Thymus (tissue), 11 donors: ENCODE data around the gene GAB4. TPM values are rescaled to one million over a fixed set of nuclear protein-coding genes. Genes with fewer than 3 reads are reported as not detected.
"Not testable (repeated sequence)": the region's sequence is repeated elsewhere in the genome, so short reads cannot be mapped to it uniquely, and the experiment has no call there.

ENCODE experiments used
- DNase-seq, 9 donors: peaks; one replicate each; pipeline ENCODE4 v3.0.0-alpha.2; 2013; ENCODE audit warnings: low spot score in 9 of 9, low read depth in 6 of 9, missing footprints in 1 of 9
- H3K27ac ChIP-seq, 2 donors: one replicate each; pipeline ENCODE4 v1.5.1; 2013; ENCODE audit warnings: control low read depth in 1 of 2, low read depth in 1 of 2, low read length in 1 of 2, mild to moderate bottlenecking in 1 of 2, moderate library complexity in 1 of 2
- H3K27me3 ChIP-seq, 2 donors: one replicate each; pipeline ENCODE4 v1.5.1; 2013; ENCODE audit warnings: low read length in 1 of 2; ENCODE audit not compliant: control insufficient read depth in 2 of 2, insufficient read depth in 1 of 2
- H3K36me3 ChIP-seq, 2 donors: one replicate each; pipeline ENCODE4 v1.5.1; 2013; ENCODE audit warnings: low read length in 1 of 2, mild to moderate bottlenecking in 1 of 2, moderate library complexity in 1 of 2; ENCODE audit not compliant: control insufficient read depth in 2 of 2, insufficient read depth in 2 of 2
- H3K4me1 ChIP-seq, 2 donors: one replicate each; pipeline ENCODE4 v1.5.1; 2013; ENCODE audit warnings: low read length in 2 of 2; ENCODE audit not compliant: control insufficient read depth in 2 of 2, insufficient read depth in 2 of 2
- H3K4me3 ChIP-seq, 2 donors: one replicate each; pipeline ENCODE4 v1.5.1; 2013; ENCODE audit warnings: low read length in 2 of 2, control low read depth in 1 of 2, mild to moderate bottlenecking in 1 of 2
- H3K9me3 ChIP-seq, 2 donors: one replicate each; pipeline ENCODE4 v1.5.1; 2013; ENCODE audit warnings: low read length in 1 of 2, mild to moderate bottlenecking in 1 of 2; ENCODE audit not compliant: control insufficient read depth in 2 of 2, insufficient read depth in 1 of 2
- WGBS: extraction: QIAGEN DNeasy Blood & Tissue Kit; methylation state at CpG from one replicate; pipeline ENCODE4 v1.1.7; 2013; 5-methylcytosine and 5-hydroxymethylcytosine counted together
- polyA plus RNA-seq: library from polyadenylated mRNA; stranded (reverse); fragments of 200-250 nt; gene quantifications from one replicate; pipeline ENCODE4 v1.2.3, GENCODE V29; 2013
- total RNA-seq: library from RNA; stranded (reverse); fragments of 120-200 nt; gene quantifications from one replicate; pipeline ENCODE4 v1.2.4, GENCODE V29; 2013
- donor health status: healthy.

The GAB4 gene
- total and polyA plus RNA-seq, 2 donors, result under 0.01 to 0.02 TPM

DNA sequence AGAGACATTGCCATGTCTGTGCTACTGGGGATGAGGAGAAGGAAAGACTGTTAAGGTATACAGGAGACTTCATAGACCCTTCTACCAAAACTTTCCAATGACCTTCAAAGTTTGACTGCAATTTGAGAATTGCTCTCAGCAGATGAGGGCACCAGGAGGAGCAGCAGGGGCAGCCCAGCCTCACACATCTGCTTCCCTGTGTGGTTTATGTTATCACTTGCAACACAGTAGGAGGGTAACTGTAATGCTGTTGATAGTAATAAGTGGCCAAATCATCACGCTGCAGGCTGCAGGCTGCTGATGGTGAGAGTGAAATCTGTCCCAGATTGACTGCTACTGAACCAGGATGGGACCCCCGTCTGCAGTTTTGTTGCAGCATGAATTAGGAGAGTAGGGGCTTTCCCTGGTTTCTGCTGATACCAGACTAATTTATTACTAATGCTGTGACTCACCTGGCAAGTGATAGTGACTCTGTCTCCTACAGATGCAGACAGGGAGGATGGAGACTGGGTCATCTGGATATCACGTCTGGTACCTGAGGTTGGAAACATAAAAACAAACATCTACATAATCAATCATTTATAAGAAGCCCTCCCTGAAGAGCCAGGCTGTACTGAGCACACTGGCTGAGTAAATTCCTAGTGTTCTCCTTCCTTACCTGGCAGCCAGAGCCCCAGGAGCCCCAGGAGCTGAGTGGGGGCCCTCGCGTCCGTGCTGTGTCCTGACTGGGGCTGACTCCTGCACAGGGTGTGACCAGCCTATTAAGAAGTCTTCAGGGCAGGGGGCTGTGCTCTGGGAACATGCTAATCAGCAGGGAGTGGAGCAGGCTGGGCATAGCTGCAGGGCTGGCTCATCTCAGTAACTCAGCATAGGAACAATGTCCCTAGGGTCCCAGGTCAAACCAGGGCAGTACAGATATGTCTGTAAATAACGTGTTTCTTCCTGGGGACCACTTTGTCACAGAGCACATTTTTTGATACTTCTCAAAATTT is 74.4 kb downstream of the GAB4 start:
- no peak for DNase-seq
- H3K27me3 ChIP-seq, result no peaks in the 10 kb centered on the region
- no peaks in the 10 kb centered on the region for H3K4me1 ChIP-seq
- H3K27ac ChIP-seq, result no peak overlapping the region
- no peaks in the 10 kb centered on the region for H3K36me3 ChIP-seq
- no peak overlapping the region for H3K4me3 ChIP-seq
- H3K9me3 ChIP-seq, result no peaks in the 10 kb centered on the region
- 76% methylated on average over 7 of the region's 7 CpGs for WGBS

GRCh38 chr22:16932577-16932976 is 75.4 kb downstream of the GAB4 start:
- no peaks in the 10 kb centered on the region for H3K27me3 ChIP-seq
- no peak overlapping the region for H3K4me3 ChIP-seq
- H3K36me3 ChIP-seq, result no peaks in the 10 kb centered on the region
- H3K9me3 ChIP-seq, result no peaks in the 10 kb centered on the region
- no peak overlapping the region for H3K27ac ChIP-seq
- 80% methylated on average over 3 of the region's 3 CpGs for WGBS
- H3K4me1 ChIP-seq, result no peaks in the 10 kb centered on the region
- no peak for DNase-seq

DNA sequence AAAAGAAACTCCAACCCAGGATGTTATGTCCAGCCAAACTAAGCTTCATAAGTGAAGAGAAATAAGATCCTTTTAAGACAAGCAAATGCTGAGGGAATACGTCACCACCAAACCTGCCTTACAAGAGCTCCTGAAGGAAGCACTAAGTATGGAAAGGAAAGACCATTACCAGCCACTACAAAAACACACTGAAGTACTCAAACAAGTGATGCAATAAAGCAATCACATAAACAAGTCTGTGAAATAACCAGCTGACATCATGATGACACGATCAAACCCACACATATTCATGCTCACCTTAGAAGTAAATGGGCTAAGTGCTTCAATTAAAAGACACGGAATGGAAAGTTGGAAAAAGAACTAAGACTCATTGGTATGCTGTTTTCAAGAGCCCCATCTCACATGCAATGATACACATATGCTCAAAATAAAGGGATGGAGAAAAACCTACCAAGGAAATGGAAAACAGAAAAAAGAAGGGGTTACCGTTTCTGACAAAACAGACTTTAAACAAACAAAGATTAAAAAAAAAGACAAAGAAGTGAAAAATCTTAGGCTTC is 82.5 kb downstream of the GAB4 start:
- no peak for DNase-seq
- no peaks in the 10 kb centered on the region for H3K9me3 ChIP-seq
- WGBS, result 95% methylated on average over 4 of the region's 4 CpGs
- H3K27ac ChIP-seq, result no peak overlapping the region
- no peaks in the 10 kb centered on the region for H3K4me1 ChIP-seq
- H3K27me3 ChIP-seq, result no peaks in the 10 kb centered on the region
- no peak overlapping the region for H3K4me3 ChIP-seq
- H3K36me3 ChIP-seq, result no peaks in the 10 kb centered on the region

DNA sequence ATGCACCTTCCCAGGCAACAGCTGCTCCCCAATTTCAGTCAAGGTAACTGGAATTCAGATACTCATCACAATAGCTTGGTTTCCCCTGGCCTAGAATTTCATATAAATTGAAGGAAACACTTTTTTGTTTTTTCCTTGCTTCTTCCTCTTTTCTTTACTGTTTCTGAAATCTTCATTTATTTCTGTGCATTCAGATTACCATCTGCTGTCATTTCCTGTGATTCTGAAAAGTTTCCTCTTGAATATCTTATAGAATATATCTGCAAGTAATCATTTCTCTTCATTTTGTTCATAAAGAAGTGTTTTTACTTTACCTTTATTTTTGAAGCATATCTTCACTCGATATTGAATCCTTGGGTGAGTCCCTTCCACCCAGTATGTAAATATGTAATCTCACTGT is 85.3 kb downstream of the GAB4 start:
- Histone ChIP-seq H3K4me3 (no peak overlapping the region), H3K27ac (no peak overlapping the region), H3K4me1 (no peaks in the 10 kb centered on the region), H3K9me3 (no peaks in the 10 kb centered on the region), H3K36me3 (no peaks in the 10 kb centered on the region), H3K27me3 (no peaks in the 10 kb centered on the region)
- 54% methylated on average over 1 of the region's 1 CpG for WGBS
- DNase-seq, result no peak

DNA sequence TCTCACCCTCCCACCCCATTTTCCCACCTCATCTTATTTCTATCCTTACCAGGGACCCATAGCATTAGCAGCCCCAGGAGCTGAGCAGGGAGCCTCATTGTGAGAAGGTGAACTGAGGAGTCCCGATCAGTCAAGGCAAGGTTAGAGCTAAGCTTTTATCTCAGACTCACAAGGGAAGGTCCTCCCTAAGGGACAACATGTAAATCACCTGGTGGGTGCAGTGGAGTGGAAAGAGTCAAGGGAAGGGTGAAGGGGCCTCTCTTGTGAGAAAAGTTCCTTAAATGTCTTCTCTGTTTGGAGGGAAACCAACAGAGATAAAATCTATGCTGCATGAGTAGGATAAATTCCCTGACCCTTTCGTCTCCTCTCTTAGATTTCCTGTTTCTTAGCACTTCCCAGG is 85.9 kb downstream of the GAB4 start:
- Histone ChIP-seq H3K36me3 (no peaks in the 10 kb centered on the region), H3K4me1 (no peaks in the 10 kb centered on the region), H3K4me3 (no peak overlapping the region), H3K9me3 (no peaks in the 10 kb centered on the region), H3K27ac (no peak overlapping the region), H3K27me3 (no peaks in the 10 kb centered on the region)
- 47% methylated on average over 2 of the region's 2 CpGs for WGBS
- no peak for DNase-seq

GRCh38 chr22:16917144-16918003 is 90.6 kb downstream of the GAB4 start:
- no peaks in the 10 kb centered on the region for H3K9me3 ChIP-seq
- H3K27me3 ChIP-seq, result no peaks in the 10 kb centered on the region
- 42% methylated on average over 16 of the region's 16 CpGs for WGBS
- H3K4me3 ChIP-seq, result no peak overlapping the region
- H3K27ac ChIP-seq, result no peak overlapping the region
- DNase-seq, result peak; percentile 6 to 65 (median 27)
- H3K4me1 ChIP-seq, result no peaks in the 10 kb centered on the region
- no peaks in the 10 kb centered on the region for H3K36me3 ChIP-seq

- Histone ChIP-seq H3K9me3 (no peaks in the 10 kb centered on the region), H3K36me3 (no peaks in the 10 kb centered on the region), H3K27ac (no peak overlapping the region), H3K27me3 (no peaks in the 10 kb centered on the region), H3K4me1 (no peaks in the 10 kb centered on the region), H3K4me3 (no peak overlapping the region)
- WGBS, result 51% methylated on average over 2 of the region's 2 CpGs
- DNase-seq, result no peak
Measured at GRCh38 chr22:16915701-16916100, 92.3 kb downstream of the GAB4 start.

- H3K9me3 ChIP-seq, H3K4me1 ChIP-seq, H3K27ac ChIP-seq, DNase-seq, H3K4me3 ChIP-seq, H3K27me3 ChIP-seq, H3K36me3 ChIP-seq: not testable (repeated sequence)
- 100% methylated on average over 1 of the region's 1 CpG for WGBS
Measured at GRCh38 chr22:16914911-16915310, 93.1 kb downstream of the GAB4 start.

GRCh38 chr22:16914006-16914405 is 94.0 kb downstream of the GAB4 start:
- WGBS, result 80% methylated on average over 5 of the region's 5 CpGs
- Histone ChIP-seq H3K4me1 (no peaks in the 10 kb centered on the region), H3K9me3 (no peaks in the 10 kb centered on the region), H3K27ac (no peak overlapping the region), H3K36me3 (no peaks in the 10 kb centered on the region), H3K27me3 (no peaks in the 10 kb centered on the region), H3K4me3 (no peak overlapping the region)
- no peak for DNase-seq
